Spleen (tissue), 7 donors: ENCODE measurements around the gene DPF3.

Source experiments
- CTCF ChIP-seq, 11 experiments: fragments of 200-600 bp in 7 of 11; fragments of 450-650 bp in 4 of 11; sonication (generic) in 4 of 11; IDR thresholded peaks in 8 of 11; conservative IDR thresholded peaks in 3 of 11; 1 replicate in 7 of 11; 2 replicates in 4 of 11; pipeline versions ENCODE4 v1.4.0 to v1.8.0; 2016 to 2021; ENCODE audit warnings: antibody characterized with exemption in 11 of 11, inconsistent platforms in 4 of 11, mild to moderate bottlenecking in 1 of 11
- POLR2A ChIP-seq, 3 donors: fragments of 450-650 bp; IDR thresholded peaks; one replicate each; pipeline ENCODE4 v1.5.1; 2017; ENCODE audit warnings: antibody characterized with exemption in 3 of 3, mild to moderate bottlenecking in 1 of 3
- POLR2AphosphoS5 ChIP-seq, 3 donors: sonication (generic); formaldehyde crosslinking; IDR thresholded peaks; one replicate each; pipeline ENCODE4 v1.5.1; 2017; ENCODE audit warnings: antibody characterized with exemption in 3 of 3
- donor health status: DM: no; HTN: no; CAD: no; lungs with moderate emphysema.
- donor health status: DM: no; HTN: no; CAD: no.
- donor health status: DM: no; HTN: no; CAD: no.

DNA sequence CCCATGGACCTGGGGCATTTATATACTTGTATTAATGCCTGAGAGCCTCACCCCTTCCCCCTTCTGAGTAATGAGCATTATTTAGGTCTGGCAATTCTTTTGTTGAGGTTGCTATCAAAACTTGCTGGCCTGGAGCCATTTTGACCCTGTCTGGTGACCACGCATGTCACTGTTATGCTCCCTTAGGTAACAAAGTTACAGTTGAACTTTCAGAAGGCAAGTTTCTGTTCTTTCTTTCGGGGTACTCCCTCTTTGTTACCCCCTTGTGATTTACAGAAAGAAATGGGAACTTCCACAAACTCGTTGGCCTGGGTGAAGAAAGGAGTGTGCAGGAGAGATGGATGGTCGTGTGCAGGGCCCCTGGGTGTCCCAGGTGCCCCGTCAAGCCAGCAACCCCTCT lies 305.4 kb downstream of the DPF3 start:
- TF ChIP-seq CTCF (IDR thresholded peaks at IDR 0.05 in 8 of 11, conservative IDR thresholded peaks at IDR 0.05 in 3 of 11) (no peak), POLR2AphosphoS5 (IDR thresholded peaks at IDR 0.05) (no peak), POLR2A (IDR thresholded peaks at IDR 0.05) (no peak)
